SJCRH30 (cell line): ENCODE measurements around the gene SH2D6. TPM values are rescaled to one million over a fixed set of nuclear protein-coding genes. Genes with fewer than 3 reads are reported as not detected.
"Not testable (repeated sequence)": the region's sequence is repeated elsewhere in the genome, so short reads cannot be mapped to it uniquely, and the experiment has no call there.

Experiments used
- DNase-seq, 2 experiments: peaks; one replicate each; pipeline ENCODE4 v3.0.0-alpha.2; 2015 to 2020
- H3K27ac ChIP-seq: fragments of 250-450 bp; sonication (Bioruptor Pico); 2 replicates; pipeline ENCODE4 v1.5.1; 2020; ENCODE audit warnings: mild to moderate bottlenecking, moderate library complexity
- H3K27me3 ChIP-seq: fragments of 250-450 bp; sonication (Bioruptor Pico); 2 replicates; pipeline ENCODE4 v1.5.1; 2020; ENCODE audit warnings: mild to moderate bottlenecking, moderate library complexity
- H3K36me3 ChIP-seq: fragments of 250-450 bp; sonication (Bioruptor Pico); 2 replicates; pipeline ENCODE4 v1.5.1; 2020; ENCODE audit warnings: mild to moderate bottlenecking, moderate library complexity
- H3K4me1 ChIP-seq: fragments of 250-450 bp; sonication (Bioruptor Pico); 2 replicates; pipeline ENCODE4 v1.5.1; 2020; ENCODE audit warnings: mild to moderate bottlenecking, moderate library complexity
- H3K4me3 ChIP-seq: fragments of 250-450 bp; sonication (Bioruptor Pico); 2 replicates; pipeline ENCODE4 v1.5.1; 2020; ENCODE audit warnings: mild to moderate bottlenecking, moderate library complexity
- H3K9me3 ChIP-seq: fragments of 250-450 bp; sonication (Bioruptor Pico); replicated peaks from 2 replicates; pipeline ENCODE4 v1.5.1; 2020; ENCODE audit warnings: mild to moderate bottlenecking, moderate library complexity
- total RNA-seq: library from RNA; depleted of rRNA; stranded (reverse); fragments of >200 nt; shearing (Covaris generic); gene quantifications from 2 replicates; pipeline ENCODE4 v1.2.3, GENCODE V29; 2014; rRNA removed

Gene SH2D6
- total RNA-seq, 1 experiment from 2014 or later = 0.77 TPM

- no peak overlapping the region for H3K27ac ChIP-seq
- DNase-seq = no peak
- H3K4me3 ChIP-seq = no peak overlapping the region
- H3K27me3 ChIP-seq = no peaks in the 10 kb centered on the region
- no peaks in the 10 kb centered on the region for H3K36me3 ChIP-seq
- no peaks in the 10 kb centered on the region for H3K9me3 ChIP-seq
- no peaks in the 10 kb centered on the region for H3K4me1 ChIP-seq
Observed at GRCh38 chr2:85476624-85477023, 58.1 kb downstream of the SH2D6 start.

DNA sequence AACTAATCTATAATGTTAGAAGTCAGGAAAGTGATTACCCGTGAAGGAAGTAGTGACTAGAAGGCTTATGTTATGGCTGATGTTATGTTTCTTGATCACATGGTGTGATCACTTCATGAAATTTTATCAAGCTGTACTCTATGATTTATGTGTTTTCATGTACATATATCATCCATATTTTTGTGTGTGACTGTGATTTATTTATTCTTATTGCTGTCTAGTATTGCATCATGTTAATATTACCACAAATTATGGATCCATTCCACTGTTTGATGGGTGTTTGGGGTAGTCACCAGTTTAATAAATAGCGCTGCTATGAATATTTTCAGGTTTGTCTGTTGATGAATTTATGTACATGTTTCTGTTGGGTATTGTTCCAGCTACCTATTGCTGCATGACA, 59.4 kb downstream of the SH2D6 start:
- Histone ChIP-seq H3K27ac (no peak overlapping the region), H3K9me3 (peaks cover 4% of the 10 kb centered on the region; the same call in 1 of the 2 replicates), H3K36me3 (no peaks in the 10 kb centered on the region), H3K4me1 (no peaks in the 10 kb centered on the region), H3K4me3 (no peak overlapping the region), H3K27me3 (peaks cover 3% of the 10 kb centered on the region; the same call in 1 of the 2 replicates)
- DNase-seq = no peak

DNA sequence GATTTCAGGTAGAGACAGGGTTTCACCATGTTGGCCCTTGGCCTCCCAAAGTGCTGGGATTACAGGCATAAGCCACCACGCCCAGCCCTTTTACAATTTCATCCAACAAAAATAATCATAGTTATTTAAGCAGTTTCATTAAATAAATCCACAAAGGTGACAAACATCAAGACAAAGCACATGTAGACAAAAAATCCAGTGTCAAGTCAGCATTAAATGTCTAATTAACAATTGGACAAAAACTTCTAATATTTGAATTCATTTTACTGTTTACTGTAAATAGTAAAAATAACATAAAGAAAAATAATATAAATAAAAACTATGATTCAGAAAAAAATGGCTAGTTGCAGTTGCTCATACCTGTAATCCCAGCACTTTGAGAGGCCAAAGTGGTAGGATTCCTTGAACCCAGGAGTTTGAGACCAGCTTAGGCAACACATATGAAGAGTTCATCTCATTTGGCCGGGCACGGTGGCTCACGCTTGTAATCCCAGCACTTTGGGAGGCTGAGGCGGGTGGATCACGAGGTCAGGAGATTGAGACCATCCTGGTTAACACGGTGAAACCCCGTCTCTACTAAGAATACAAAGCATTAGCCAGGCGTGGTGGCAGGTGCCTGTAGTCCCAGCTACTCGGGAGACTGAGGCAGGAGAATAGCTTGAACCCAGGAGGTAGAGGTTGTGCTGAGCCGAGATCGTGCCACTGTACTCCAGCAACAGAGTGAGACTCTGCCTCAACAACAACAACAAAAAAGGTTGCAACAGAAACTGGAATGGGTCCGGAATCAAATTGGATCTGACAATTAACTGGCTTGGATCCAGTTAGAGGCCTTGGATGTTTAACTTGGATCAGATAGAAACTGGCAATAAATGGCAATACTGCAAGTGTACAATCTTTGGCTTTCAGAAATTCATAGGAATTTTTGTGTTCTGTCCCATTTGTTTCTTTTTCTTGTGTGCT, 63.6 kb downstream of the SH2D6 start:
- H3K4me1 ChIP-seq = no peaks in the 10 kb centered on the region
- DNase-seq = no peak
- H3K9me3 ChIP-seq = peaks cover 6% of the 10 kb centered on the region; the same call in 1 of the 2 replicates
- H3K4me3 ChIP-seq = no peak overlapping the region
- peaks cover 3% of the 10 kb centered on the region; the same call in 1 of the 2 replicates for H3K27me3 ChIP-seq
- no peak overlapping the region for H3K27ac ChIP-seq
- no peaks in the 10 kb centered on the region for H3K36me3 ChIP-seq

DNA sequence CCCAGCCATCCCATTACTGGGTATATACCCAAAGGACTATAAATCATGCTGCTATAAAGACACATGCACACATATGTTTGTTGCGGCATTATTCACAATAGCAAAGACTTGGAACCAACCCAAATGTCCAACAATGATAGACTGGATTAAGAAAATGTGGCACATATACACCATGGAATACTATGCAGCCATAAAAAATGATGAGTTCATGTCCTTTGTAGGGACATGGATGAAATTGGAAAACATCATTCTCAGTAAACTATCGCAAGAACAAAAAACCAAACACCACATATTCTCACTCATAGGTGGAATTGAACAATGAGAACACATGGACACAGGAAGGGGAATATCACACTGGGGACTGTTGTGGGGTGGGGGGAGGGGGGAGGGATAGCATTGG, 66.1 kb downstream of the SH2D6 start:
- not testable (repeated sequence) for H3K4me1 ChIP-seq, H3K36me3 ChIP-seq, H3K27ac ChIP-seq, H3K27me3 ChIP-seq, H3K9me3 ChIP-seq, DNase-seq, H3K4me3 ChIP-seq

DNA sequence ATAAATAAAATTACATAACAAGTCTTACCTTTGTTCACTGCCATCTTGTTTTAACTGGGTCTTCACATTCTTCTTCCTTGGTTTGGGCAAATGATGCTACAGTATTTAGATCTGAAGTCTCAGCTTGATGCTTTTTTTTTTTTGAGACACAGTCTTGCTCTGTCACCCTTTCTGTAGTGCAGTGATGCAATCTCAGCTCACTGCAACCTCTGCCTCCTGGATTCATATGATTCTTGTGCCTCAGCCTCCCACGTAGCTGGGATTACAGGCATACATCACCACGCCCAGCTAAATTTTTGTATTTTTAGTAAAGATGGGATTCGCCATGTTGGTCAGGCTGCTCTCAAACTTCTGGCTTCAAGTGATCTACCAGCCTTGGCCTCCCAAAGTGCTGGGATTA, 67.3 kb downstream of the SH2D6 start:
- Histone ChIP-seq H3K27me3 (peaks cover 3% of the 10 kb centered on the region; the same call in 1 of the 2 replicates), H3K36me3 (no peaks in the 10 kb centered on the region), H3K9me3 (peaks cover 6% of the 10 kb centered on the region; the same call in 1 of the 2 replicates), H3K27ac (no peak overlapping the region), H3K4me1 (no peaks in the 10 kb centered on the region), H3K4me3 (no peak overlapping the region)
- no peak for DNase-seq

Other genes with a start within 250 kb of the SH2D6 start
- gene TGOLN2, start 90.7 kb upstream of the SH2D6 start, total RNA-seq = 73.5 and 80.3 TPM in 2 replicates
- gene RETSAT, start 64.2 kb upstream of the SH2D6 start, total RNA-seq = 9.3 and 11.0 TPM in 2 replicates
- 17.2 and 19.3 TPM in 2 replicates for gene ELMOD3, start 63.9 kb upstream of the SH2D6 start, total RNA-seq
- gene CAPG, start 8.3 kb upstream of the SH2D6 start, total RNA-seq = 0.43 and 1.1 TPM in 2 replicates
- gene MAT2A, start 120.5 kb downstream of the SH2D6 start, total RNA-seq = 218 and 291 TPM in 2 replicates
- gene GGCX, start 142.8 kb downstream of the SH2D6 start, total RNA-seq = 37.0 and 38.9 TPM in 2 replicates
- 51.3 and 54.7 TPM in 2 replicates for gene VAMP8, start 158.9 kb downstream of the SH2D6 start, total RNA-seq
- gene VAMP5, start 165.7 kb downstream of the SH2D6 start, total RNA-seq = not detected in 2 replicates
- 91.1 and 111 TPM in 2 replicates for gene RNF181, start 177.0 kb downstream of the SH2D6 start, total RNA-seq
- gene TMEM150A, start 184.0 kb downstream of the SH2D6 start, total RNA-seq = 5.4 and 5.6 TPM in 2 replicates
- 53.6 and 57.9 TPM in 2 replicates for gene C2orf68, start 193.4 kb downstream of the SH2D6 start, total RNA-seq
- gene USP39, start 197.5 kb downstream of the SH2D6 start, total RNA-seq = 120 and 126 TPM in 2 replicates
- gene SFTPB, start 249.5 kb downstream of the SH2D6 start, total RNA-seq = not detected in 2 replicates